Retina (tissue), 1 donor: ENCODE data around the gene LEF1.

Source experiments
- DNase-seq: peaks from one replicate; pipeline ENCODE4 v3.0.0-alpha.2; 2016

Gene LEF1

DNA sequence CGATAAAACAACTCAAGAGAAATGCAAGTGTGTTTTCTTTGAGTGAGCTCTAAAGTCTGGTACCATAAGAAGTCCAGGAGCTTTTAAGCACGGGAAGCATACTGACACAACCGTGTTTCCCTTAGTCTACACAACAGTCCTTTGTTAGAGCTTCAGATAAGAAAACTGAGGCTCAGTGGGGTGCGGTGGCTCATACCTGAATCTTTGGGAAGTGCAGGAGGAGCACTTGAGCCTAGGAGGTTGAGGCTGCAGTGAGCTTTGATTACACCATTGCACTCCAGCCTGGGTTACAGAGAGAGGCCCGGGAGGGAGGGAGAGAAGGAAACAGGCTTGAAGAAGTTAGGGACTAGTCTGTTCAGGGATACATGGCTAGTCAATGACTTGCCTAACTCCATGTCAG lies 21.9 kb downstream of the LEF1 start:
- DNase-seq: no peak

DNA sequence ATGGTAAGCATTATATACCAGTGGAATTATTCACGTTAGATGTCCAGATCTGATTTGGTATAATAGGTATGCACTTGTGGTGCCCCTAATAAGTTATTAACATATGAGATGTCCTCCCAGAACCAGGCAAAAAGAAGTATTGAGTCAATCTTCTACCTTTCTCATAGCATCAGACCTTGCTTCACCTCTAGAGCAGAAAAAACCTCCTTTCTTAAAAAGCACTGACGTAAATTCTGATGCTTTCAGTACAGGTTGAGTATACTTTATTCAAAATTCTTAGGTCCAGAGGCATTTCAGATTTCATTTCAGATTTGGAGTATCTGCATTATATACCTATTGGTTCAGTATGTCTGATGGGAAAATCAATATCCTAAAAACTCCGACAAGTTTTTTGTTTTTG lies 22.4 kb downstream of the LEF1 start:
- no peak for DNase-seq

DNA sequence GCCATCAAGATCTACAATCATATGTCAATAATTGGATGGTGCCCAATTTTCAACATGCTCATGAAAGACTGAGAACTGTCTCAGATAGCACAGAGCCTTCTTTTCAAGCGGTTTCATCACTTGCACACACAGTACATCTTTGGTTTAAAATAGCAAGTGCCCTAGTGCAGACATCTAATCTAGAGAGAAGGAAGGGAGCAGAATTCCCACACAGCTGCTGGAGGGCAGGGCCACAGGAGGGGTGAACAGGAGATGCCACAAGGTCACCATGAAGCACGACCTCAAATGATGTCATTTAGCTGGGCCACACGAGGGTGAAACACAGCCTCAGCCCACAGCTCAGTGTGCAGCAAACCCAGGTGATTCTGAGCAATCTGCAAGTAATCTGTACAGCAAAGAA lies 24.3 kb downstream of the LEF1 start:
- DNase-seq: no peak

DNA sequence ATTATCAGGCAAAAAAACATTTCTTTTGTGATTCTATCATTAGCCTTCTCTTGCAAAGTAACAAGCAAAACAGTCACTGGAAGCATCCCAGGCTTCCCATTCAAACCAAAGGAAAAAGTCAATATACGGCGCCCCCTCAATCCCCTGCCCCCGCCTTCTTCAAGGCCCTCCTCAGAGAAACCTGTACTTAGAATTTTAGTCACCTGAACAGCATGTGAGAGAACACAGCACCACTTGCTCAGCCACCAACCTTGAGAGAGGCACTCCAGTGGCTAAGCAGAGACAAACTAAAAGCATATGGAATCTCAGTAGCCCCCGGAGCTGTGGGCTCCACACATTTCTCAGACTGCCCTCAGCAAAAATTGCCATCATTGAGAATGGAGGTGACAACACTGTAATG lies 25.2 kb downstream of the LEF1 start:
- DNase-seq: no peak

DNA sequence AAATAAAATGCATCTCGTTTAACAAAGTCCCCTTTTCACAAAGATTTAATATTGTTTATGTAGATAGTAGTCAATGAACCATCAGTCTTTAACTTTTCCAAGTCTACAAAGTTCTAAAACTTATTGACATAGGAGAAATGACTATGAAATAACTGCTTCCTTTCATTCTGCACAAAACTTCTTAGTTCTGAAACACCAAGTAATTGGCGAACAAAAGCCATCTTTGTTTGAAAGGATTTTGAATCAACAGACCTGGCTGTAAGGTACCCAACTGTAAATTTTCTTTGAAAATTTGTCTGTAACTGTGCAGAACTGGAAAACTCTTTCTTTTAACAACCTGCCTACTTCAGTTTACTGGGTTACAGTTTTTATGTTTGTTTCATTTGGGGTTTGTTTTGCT lies 25.9 kb downstream of the LEF1 start:
- no peak for DNase-seq

DNA sequence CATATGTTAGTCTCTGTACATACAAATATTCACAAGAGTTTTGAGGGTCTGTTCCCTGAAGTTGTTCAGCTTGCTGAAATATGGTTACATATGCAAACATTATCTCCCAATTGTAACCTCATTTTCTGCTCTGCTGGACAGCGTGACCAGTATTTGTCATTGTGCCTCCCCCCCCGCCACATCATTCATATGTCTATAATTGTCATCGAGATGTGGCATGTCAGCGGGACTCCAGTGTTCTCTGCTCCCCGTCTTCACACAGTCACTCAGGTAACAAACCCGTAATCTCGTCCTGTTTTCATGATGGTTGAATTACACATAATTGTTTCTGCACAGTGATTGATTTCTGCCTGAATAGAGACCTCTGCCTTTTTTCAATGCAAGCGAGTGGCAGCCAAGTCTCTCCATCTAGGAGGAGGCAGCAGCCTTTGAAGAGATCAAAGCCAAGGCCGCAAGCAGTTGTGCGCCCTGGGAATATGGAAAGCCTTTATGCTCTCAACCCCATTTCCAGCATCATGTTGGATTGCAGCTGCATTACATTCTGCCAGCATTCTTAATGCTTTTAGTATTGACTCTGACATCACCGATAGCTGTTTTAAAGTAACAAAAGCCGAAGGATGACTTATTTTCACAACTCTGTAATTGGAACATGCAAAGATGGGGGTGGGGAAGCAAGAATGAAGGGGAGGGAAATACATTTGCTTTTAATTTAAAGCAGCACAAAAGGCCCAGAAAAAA lies 27.4 kb downstream of the LEF1 start:
- peak; percentile 78 for DNase-seq

DNA sequence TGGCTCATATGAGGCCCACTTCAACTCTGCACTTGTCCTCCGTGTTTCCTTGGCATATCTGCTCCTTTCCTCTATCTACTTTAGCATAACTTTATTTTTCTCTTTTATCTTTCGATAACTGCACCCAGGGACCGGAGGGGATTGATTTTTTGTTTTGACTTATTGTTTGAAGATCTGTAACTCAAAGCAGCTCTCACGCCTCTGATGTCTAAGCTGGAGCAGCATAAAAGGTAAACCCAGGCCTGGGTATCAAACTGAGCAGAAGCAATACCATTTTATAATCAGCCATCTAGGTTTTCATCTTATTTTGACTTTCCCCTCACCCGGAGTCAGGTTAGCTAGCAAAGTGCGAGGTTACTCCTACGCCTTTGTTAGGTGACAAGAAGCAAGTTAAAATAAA lies 28.4 kb downstream of the LEF1 start:
- no peak for DNase-seq

DNA sequence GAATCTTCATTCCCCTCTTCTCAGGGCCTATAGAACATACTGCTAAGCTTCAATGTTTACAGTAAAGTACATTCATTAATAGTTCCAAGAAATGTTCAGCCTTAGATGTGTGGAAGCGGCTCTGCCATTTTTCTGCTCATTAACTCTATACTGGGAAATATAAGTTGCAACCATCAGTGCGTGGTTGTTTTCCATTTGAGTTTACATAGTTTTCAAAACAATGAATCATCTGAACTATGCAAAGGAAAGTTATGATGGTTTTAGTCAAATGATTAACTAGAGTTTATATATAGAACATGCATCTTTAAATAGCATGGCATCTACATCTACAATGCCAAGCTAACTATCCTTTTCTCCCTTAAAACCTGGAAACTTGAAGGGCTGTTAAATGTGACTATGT lies 29.6 kb downstream of the LEF1 start:
- no peak for DNase-seq

DNA sequence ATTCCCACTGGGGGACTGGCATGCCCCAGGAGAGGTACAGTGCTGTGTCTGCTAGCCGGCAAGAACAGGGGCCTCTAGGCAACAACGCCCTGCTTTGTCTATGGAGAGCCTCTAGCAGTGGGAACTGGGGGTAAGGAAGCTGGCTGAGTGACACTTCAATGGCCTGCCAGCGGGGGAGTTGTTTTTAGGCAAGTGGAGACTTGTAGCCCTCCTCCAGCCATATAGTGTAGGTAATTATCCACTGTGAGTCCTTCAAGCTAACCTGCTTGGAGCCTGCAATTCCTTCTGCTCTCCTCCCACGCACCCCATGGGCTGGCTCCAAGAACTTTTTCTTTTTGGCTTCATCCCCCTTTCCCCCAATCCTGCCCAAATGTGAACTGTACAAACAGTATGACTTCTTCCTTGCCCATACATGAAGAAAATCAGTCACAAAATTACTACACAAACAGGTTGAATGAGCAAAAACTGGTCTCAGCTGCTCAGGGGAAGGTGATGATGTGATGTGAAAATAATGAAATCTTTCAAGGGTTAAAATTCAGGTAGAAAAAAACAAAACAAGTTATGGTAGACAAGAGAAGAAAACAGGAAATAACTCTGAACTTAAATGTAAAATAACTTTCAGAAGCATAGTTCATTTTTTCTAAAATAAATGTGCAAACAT lies 33.1 kb downstream of the LEF1 start:
- peak; percentile 59 for DNase-seq

DNA sequence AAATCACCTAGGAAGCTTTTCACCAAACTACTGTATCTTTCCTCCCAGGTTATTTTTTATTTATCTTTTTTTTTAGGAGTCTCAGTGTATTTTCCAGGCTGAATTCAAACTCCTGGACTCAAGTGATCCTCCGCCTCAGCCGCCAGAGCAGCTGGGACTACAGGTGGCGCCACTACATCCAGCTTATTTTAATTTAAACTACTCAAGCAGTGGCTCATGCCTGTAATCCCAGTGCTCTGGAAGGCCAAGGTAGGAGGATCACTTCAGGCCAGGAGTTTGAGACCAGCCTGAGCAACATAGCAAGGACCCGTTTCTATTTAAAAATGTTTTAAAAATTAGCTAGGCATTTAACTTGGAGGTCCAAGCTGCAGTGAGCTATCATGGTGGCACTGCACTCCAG lies 37.8 kb downstream of the LEF1 start:
- no peak for DNase-seq

DNA sequence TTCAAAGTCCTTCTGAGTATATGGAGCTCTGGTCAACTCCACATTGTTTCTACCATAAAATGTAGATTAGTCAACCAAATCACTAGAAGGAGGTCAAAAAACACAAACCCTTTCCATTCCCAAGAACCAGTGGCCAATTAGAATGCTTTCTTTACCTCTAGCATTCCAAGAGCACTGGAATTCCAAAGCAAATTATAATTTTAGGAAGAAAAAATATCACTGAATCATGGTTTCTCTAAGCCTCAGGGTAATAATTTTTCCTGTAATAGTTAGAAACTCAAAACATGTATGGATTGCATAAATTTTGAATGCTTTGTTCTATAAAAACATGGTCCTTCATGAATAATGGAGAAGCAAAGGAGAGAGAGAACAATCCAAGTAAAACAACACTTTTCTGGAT lies 39.5 kb downstream of the LEF1 start:
- no peak for DNase-seq

DNA sequence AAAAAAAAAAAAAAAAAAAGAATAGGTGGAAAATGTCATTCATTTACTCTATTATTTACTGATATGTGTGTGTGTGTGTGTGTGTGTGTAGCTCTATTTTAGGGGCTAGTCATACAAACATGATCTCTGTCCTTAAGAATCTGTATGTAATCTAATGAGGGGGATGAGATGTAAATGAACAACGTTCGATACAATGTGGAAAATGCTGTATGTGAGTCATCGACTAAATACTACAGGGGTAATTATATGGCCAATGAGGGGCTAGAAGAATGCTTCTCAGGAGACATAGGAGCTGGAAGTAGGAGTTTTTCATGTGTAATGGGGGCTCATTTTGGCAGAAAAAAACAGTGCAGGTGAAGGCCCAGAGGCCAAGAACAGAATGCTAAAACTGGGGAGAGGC lies 41.9 kb downstream of the LEF1 start:
- DNase-seq: no peak

DNA sequence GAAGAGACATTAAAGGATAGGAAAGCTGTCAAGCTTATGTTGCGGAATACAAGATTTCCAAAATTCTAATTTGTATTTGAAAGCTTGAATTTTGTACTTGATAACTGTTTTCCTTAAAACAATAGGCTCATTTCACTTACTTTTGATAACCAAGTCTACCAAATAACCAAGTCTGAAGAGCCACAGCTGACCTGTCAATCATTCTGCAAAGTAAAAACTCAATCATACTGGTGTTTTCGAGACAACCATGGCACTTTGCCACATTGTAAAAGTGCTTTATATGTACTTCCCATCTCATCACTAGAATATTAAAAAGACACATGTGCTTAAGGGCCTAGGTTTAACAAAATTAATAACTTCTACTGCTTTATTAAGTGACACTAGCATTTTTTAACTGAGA lies 47.9 kb downstream of the LEF1 start:
- no peak for DNase-seq

DNA sequence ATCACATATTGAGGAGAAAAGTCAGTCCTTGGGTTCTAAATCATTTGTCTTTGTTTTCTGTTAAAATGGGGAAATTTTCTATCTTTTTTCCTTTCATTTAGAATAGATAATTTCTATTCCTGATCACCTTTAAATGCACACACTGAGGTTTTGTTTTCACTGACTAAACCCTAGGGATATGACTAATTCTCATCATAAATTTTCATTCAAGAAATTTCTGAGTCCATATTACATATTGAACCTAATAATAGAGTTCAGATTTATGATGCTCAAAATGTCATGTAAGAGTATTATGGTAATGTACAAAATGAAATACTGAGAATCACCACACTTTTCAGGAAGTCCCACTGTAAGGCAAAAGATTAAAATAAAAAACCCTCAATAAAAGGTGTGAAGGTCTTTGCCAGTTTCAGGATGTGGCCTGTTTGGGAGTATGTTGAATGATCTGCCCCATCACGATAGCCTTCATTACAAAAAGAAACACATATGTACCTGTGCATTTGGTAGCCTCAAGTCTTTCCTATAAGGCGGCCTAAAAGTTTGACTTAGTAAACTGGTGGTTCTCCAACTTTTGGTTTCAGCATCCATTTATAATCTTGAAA lies 49.4 kb downstream of the LEF1 start:
- DNase-seq: no peak

DNA sequence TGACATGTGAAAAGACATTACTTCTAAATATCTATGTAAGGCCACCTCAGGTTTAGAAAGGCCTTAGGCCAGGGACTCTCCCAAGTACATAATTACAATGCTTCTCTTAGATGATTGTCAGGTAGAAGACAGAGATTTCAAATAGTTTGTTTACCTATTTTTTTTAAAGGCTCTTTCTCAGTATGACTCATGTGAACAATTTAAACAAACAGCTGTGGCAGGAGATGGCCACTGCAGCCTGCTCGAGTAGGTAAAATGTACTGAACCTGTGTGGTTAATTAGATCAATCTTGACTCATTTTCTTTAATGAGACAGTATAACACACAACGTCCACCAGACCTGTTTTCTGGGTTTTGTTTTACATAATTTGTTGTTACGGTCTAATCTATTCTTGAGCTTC lies 50.2 kb downstream of the LEF1 start:
- DNase-seq: no peak

DNA sequence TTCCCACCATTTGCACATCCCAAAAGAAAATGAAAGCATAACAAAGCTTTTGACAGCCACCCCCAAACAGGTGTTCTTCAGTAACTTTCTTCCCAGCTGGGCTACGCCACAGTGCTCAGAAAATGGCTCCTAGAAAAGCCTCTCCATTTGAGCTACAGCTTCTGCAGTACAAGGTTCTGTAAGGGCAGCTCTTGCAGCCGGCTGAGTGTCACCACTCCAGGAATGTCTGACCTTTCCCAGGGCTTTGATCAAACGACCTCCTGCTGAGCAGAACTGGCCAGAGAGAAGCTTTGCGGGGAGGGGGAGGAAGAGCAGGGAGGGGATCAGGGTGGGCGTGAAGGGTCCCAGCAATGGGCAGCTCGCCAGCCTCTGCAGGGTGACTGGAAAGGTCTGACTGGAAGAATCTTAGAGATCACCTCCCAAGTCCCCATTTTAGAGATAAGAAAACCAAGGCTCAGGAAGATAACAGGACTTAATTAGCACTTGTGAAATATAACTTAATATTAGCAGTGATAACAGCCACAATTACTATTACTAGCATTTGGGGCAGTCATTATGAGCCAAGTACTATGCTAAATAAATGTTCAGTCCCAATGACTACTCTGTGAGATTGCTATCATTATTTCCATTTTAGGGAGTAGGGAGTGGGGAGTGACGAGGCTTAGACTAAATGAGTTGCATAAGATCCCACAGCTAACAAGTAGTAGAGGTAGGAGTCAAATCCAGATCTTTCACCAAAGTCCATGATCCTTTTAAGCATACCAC lies 51.1 kb downstream of the LEF1 start:
- DNase-seq: no peak

DNA sequence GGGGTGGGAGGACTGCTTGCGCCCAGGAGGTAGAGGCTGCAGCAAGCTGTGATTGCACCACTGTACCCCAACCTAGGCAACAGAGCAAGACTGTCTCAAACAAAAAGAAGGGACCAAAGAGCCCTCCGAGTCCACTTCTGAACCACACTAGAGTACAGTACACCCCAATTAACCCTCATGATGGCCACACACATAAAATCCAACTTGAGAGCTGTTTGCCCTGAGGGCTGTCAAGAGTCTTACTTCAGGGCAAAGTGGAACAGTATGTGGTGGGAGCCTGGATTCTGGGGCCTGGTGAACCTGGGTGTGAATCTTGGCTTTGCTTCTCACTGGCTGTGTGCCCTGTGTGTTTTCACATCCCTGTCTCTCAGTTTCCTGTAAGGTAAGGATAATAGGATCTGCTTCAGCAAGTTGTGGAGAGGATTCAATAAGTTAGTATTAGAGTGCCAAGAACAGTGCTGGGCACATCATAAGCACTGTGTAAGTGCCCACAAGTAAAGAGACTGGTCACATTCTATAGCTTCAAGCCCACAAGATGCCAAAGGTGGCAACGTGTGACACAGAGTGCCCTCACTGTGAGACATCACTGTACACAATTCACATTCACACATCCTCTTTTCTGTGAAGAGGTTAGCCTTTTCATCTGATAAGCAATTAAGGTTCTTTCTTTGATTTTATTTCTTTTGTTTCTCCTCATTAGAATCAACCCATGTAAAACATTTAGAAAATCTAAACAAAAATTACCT lies 52.1 kb downstream of the LEF1 start:
- no peak for DNase-seq

DNA sequence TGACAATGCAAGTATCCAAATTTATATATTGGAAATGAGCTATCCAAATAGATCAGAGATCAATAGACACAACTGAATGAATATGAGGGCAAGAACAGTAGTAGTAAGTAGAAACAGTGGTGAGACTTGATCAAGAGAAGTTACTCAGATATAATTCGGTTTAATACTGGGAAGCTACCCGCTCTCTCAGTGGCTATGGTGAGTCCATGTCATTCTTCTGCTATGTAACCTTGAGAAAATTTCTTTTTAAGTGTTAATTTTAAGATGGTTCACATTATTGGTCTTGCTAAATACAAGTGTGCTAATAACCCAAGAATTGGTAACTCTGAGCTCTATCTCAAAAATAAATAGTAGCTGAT lies 53.6 kb downstream of the LEF1 start:
- DNase-seq: no peak

DNA sequence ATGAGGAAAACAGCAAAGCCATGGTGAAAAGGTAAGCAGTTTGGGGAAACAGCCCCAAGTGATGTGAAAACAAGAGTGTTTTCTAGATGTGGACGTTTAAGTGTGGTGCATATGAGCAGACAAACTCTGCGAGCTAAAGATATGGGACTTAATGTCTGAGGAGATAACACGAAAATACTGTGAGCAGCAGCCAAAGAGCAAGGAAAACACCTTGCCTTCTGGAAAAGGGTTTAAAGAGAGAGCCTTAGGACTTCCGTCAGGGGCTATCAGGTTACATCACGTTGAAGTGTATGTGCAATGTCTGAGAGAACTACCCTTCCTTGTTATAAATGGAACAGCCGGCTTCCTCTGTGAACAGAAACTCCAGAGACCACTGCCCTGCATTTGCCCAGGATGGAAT lies 54.2 kb downstream of the LEF1 start:
- DNase-seq: no peak

DNA sequence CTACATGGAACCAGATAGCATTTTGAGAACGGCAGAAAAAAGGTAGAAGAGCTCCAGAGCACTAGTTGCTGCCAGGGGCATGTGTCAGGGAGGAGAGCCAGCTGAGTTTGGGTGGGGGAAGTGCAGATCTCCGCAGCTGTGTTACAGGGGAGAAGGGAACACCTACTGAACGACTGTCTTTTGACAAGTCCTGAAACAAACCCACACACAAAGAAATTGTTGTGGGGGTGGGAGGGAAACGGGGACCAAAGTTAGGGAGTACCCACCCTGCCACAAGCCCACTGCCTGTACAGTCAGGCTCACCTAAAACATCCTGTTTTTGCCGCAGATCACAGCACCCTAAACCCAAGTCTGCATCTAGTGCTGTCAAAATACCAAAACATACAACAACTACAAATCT lies 55.5 kb downstream of the LEF1 start:
- no peak for DNase-seq

DNA sequence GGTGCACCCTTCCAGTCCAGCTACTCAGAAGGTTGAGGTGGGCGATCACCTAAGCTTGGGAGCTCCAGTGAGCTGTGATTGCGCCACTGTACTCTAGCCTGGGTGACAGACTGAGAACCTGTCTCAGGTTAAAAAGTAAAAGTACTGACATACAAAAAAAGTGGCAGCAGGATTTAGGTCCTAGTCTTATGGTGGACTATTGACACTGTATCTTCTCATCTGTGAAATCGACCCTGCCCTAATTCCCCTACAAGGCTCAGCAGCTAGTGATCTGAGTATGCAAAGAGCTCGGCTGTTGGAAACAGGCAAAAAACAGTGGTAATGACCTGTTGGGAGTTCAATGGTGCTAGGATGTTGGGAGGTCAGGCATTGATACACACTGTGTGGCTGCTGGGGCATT lies 57.0 kb downstream of the LEF1 start:
- DNase-seq: no peak

DNA sequence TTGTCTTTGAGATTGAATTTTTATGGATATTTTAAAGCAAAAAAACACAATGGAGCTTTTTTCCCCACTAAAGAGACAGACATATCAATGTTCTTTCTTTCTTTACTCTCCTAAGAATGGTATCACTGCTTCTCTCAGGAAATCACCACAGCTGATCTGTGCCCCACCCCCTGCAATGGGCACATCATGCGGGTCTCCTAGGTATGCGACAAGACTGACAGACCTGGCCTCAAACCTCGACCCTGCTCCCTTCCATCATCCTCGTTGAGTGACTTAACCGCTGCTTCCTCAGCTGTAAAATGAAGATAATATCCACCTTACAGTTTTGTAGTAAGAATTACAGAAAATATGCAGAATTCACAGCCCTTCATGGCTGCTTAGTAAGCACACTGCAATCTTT lies 58.3 kb downstream of the LEF1 start:
- DNase-seq: no peak

DNA sequence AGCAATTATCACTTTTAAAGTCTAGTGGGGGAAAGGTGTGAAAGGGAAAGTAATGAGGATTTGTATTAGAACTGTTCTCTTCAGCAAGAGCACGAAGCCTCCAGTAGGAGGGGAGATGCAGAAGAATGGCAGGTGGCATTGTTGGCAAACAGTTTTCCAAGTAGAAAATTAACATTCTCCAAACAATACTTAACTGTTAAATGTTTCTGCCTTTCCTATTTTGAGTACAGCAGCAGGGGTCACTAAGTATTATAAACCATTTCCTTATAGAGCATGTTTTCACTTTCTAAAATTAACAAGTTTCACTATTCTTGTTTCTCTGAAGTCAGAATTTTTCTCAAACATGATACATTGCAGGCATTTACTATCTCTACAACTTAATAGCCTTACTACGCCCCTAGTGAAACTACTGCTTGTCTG lies 58.7 kb downstream of the LEF1 start:
- no peak for DNase-seq
